GM06990 (cell line): ENCODE results near the gene RPL36A.

Source experiments
- DNase-seq: peaks from one replicate; pipeline ENCODE4 v3.0.0-alpha.2; 2011; ENCODE audit not compliant: insufficient read length; ENCODE audit errors: extremely low read depth
- H3K27me3 ChIP-seq: replicated peaks from 2 replicates; pipeline ENCODE4 v1.6.0; 2011; ENCODE audit warnings: low read length; ENCODE audit not compliant: control insufficient read depth, insufficient read depth
- H3K36me3 ChIP-seq: 2 replicates; pipeline ENCODE4 v1.5.1; 2011; ENCODE audit warnings: low read length; ENCODE audit not compliant: control insufficient read depth, insufficient read depth
- H3K4me3 ChIP-seq: replicated peaks from 2 replicates; pipeline ENCODE4 v1.5.1; 2011; ENCODE audit warnings: low read depth, mild to moderate bottlenecking, control low read depth, low read length
- CTCF ChIP-seq: IDR thresholded peaks from 2 replicates; pipeline ENCODE4 v1.5.1; 2011; ENCODE audit warnings: low read length, control low read depth, mild to moderate bottlenecking, inconsistent platforms; ENCODE audit not compliant: insufficient read depth, poor library complexity, severe bottlenecking

The RPL36A gene

GRCh38 chrX:101368800-101369199 lies 22.0 kb upstream of the RPL36A start:
- no peak for DNase-seq
- H3K27me3 ChIP-seq: no peaks in the 10 kb centered on the region
- TF ChIP-seq CTCF: no peak
- H3K36me3 ChIP-seq: no peaks in the 10 kb centered on the region; the same call in 1 of the 2 replicates
- H3K4me3 ChIP-seq: no peak overlapping the region

- no peak for DNase-seq
- Histone ChIP-seq H3K4me3 (no peak overlapping the region), H3K27me3 (no peaks in the 10 kb centered on the region), H3K36me3 (no peaks in the 10 kb centered on the region; the same call in 1 of the 2 replicates)
- no peak for TF ChIP-seq CTCF
These were observed 21.1 kb upstream of the RPL36A start for GRCh38 chrX:101369687-101370086.

GRCh38 chrX:101370888-101371504 lies 19.8 kb upstream of the RPL36A start:
- H3K4me3 ChIP-seq: no peak overlapping the region
- no peak for TF ChIP-seq CTCF
- peak; percentile 22 for DNase-seq
- no peaks in the 10 kb centered on the region for H3K27me3 ChIP-seq
- no peaks in the 10 kb centered on the region; the same call in 1 of the 2 replicates for H3K36me3 ChIP-seq

GRCh38 chrX:101377547-101377946 lies 13.3 kb upstream of the RPL36A start:
- H3K4me3 ChIP-seq: no peak overlapping the region
- H3K36me3 ChIP-seq: no peaks in the 10 kb centered on the region
- TF ChIP-seq CTCF: no peak
- DNase-seq: no peak
- no peaks in the 10 kb centered on the region for H3K27me3 ChIP-seq

- peak overlapping the region; percentile 70 for H3K4me3 ChIP-seq
- peak; percentile 48 for DNase-seq
These were observed 7.1 kb upstream of the RPL36A start for GRCh38 chrX:101383679-101384205.

More at GRCh38 chrX:101383679-101384205, 7.1 kb upstream of the RPL36A start:
- H3K36me3 ChIP-seq: no peaks in the 10 kb centered on the region
- H3K27me3 ChIP-seq: no peaks in the 10 kb centered on the region
- TF ChIP-seq CTCF: no peak
